HG02610 (cell line): ENCODE data around the gene CHST11.
"Not testable (repeated sequence)": the region's sequence is repeated elsewhere in the genome, so short reads cannot be mapped to it uniquely, and the experiment has no call there.

Experiments used
- ATAC-seq: cut with Tn5 transposase; IDR thresholded peaks from one replicate; pipeline ENCODE4 v1.9.1; 2021; ENCODE audit warnings: mild to moderate bottlenecking, moderate library complexity; ENCODE audit not compliant: unreplicated experiment

CHST11 gene

GRCh38 chr12:104727726-104728465 is 271.1 kb downstream of the CHST11 start:
- ATAC-seq = no peak

- no peak for ATAC-seq
Observed at GRCh38 chr12:104729091-104729490, 272.3 kb downstream of the CHST11 start.

- ATAC-seq = no peak
Observed at GRCh38 chr12:104729610-104730446, 273.1 kb downstream of the CHST11 start.

- no peak for ATAC-seq
Observed at GRCh38 chr12:104730763-104731162, 274.0 kb downstream of the CHST11 start.

- no peak for ATAC-seq
Observed at GRCh38 chr12:104733717-104734175, 277.0 kb downstream of the CHST11 start.

- ATAC-seq = no peak
Observed at GRCh38 chr12:104734541-104735095, 277.9 kb downstream of the CHST11 start.

- ATAC-seq = no peak
Observed at GRCh38 chr12:104735801-104736200, 279.1 kb downstream of the CHST11 start.

GRCh38 chr12:104736307-104736706 is 279.6 kb downstream of the CHST11 start:
- ATAC-seq = no peak

- no peak for ATAC-seq
Observed at GRCh38 chr12:104737113-104737512, 280.4 kb downstream of the CHST11 start.

GRCh38 chr12:104737791-104738301 is 281.1 kb downstream of the CHST11 start:
- ATAC-seq = no peak

- no peak for ATAC-seq
Observed at GRCh38 chr12:104738331-104738730, 281.6 kb downstream of the CHST11 start.

GRCh38 chr12:104738776-104739642 is 282.3 kb downstream of the CHST11 start:
- no peak for ATAC-seq

GRCh38 chr12:104740668-104741067 is 283.9 kb downstream of the CHST11 start:
- ATAC-seq = peak; percentile 80

GRCh38 chr12:104741077-104741476 is 284.3 kb downstream of the CHST11 start:
- peak; percentile 12 for ATAC-seq

GRCh38 chr12:104741497-104742367 is 285.0 kb downstream of the CHST11 start:
- no peak for ATAC-seq

GRCh38 chr12:104742551-104743201 is 285.9 kb downstream of the CHST11 start:
- ATAC-seq = no peak

- ATAC-seq = no peak
Observed at GRCh38 chr12:104743202-104743580, 286.4 kb downstream of the CHST11 start.

GRCh38 chr12:104743753-104744548 is 287.2 kb downstream of the CHST11 start:
- not testable (repeated sequence) for ATAC-seq
